Activated CD8-positive, alpha-beta T cell treated with anti-CD3 and anti-CD28 coated beads, Interleukin-2, amount 10 ng/mL, durations not matched to agents 7 days and 5 days (primary cell): ENCODE data around the gene KHDRBS1. TPM values are rescaled to one million over a fixed set of nuclear protein-coding genes. Genes with fewer than 3 reads are reported as not detected.
"Not testable (repeated sequence)": the region's sequence is repeated elsewhere in the genome, so short reads cannot be mapped to it uniquely, and the experiment has no call there.

ENCODE experiments used
- ATAC-seq: fragments of 150-1000 bp; cut with Tn5 transposase; one replicate; pipeline ENCODE4 v1.10.0; 2021; ENCODE audit warnings: moderate library complexity
- CTCF ChIA-PET: fragments of 350-600 bp; sonication (Branson Sonifier 250); formaldehyde crosslinking; loops from one replicate; lab custom pipeline; 2021; ENCODE audit warnings: antibody characterized with exemption; lab: Charles Lee
- POLR2A ChIA-PET: fragments of 350-600 bp; sonication (Branson Sonifier 250); formaldehyde crosslinking; loops from one replicate; lab custom pipeline; 2021; ENCODE audit warnings: antibody characterized with exemption; lab: Charles Lee
- DNase-seq: peaks from one replicate; pipeline ENCODE4 v3.0.0-alpha.2; 2020
- H3K27ac Mint-ChIP-seq: one replicate; pipeline ENCODE4 v1.8.0; 2021; ENCODE audit warnings: mild to moderate bottlenecking, mixed read lengths
- H3K27me3 Mint-ChIP-seq: one replicate; pipeline ENCODE4 v1.8.0; 2021; ENCODE audit warnings: low read depth, mixed read lengths
- H3K36me3 Mint-ChIP-seq: one replicate; pipeline ENCODE4 v1.8.0; 2021; ENCODE audit warnings: low read depth, mixed read lengths
- H3K4me1 Mint-ChIP-seq: one replicate; pipeline ENCODE4 v1.8.0; 2021; ENCODE audit warnings: low read depth, mixed read lengths
- H3K4me3 Mint-ChIP-seq: one replicate; pipeline ENCODE4 v1.8.0; 2021; ENCODE audit warnings: mild to moderate bottlenecking, mixed read lengths
- H3K9me3 Mint-ChIP-seq: one replicate; pipeline ENCODE4 v1.8.0; 2022; ENCODE audit warnings: mixed read lengths; ENCODE audit not compliant: insufficient read depth
- microRNA-seq: library from miRNA; unstranded; fragments of <30 nt; microRNA quantifications from one replicate; pipeline ENCODE4 v1.2.0, GENCODE V29; 2022
- total RNA-seq, 2 experiments: library from RNA; stranded (reverse); gene quantifications; one replicate each; pipeline ENCODE4 v1.2.3, GENCODE V29; 2021

Gene KHDRBS1
- total RNA-seq, 2 experiments from 2014 or later = 194 to 197 TPM

DNA sequence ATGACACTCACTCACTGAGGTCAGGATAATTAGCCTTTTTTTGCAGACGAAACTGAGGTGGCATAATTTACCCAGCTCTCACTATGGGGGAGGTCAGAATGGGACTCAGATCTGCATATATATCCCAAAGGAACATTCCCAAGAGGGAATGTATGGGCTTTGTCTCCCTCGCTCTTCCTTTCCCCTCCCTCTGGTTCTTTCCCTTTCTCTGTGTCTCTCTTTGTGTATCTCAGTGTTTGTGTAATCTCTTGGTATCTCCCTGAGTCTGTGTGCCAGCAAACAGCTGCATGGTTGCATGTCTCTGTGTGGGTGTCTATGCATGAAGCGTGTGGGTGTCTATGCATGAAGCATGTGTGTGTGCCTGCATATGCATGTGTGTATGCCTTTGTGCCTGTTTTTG lies 63.8 kb downstream of the KHDRBS1 start:
- H3K4me3 Mint-ChIP-seq = no peak overlapping the region
- H3K4me1 Mint-ChIP-seq = peaks cover 33% of the 10 kb centered on the region
- no peak for DNase-seq
- ChIA-PET POLR2A (no interaction called here), CTCF (no interaction called here)
- H3K9me3 Mint-ChIP-seq = no peaks in the 10 kb centered on the region
- ATAC-seq = no peak
- H3K36me3 Mint-ChIP-seq = peaks cover 30% of the 10 kb centered on the region
- no peaks in the 10 kb centered on the region for H3K27me3 Mint-ChIP-seq
- H3K27ac Mint-ChIP-seq = no peak overlapping the region

DNA sequence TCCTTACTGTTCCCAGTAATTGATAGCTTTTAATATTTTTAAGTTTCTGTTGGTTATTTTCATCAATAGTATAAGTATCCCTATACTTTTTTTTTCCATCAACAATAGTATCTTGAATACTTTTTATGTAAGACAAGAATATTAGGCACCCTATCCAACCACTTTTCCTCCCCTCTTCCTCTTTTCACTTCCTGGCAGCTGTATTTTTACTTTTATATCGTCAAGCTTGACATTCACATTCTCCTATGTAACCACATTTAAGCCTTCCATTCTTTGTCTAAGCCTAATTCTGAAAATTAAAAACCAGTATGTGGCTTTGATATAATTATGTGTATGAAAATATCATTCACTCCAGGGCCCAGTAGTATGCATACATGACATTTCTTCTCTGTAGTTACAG lies 68.4 kb downstream of the KHDRBS1 start:
- Mint-ChIP-seq H3K36me3 (peaks cover 47% of the 10 kb centered on the region), H3K9me3 (no peaks in the 10 kb centered on the region), H3K4me3 (no peak overlapping the region), H3K4me1 (peaks cover 7% of the 10 kb centered on the region), H3K27ac (no peak overlapping the region), H3K27me3 (no peaks in the 10 kb centered on the region)
- DNase-seq = no peak
- ATAC-seq = no peak
- ChIA-PET CTCF (interaction anchor here (1.0 to 1.2 kb wide), 2 partner anchors 9 to 26 kb away, joined by 6 to 7 read pairs; partner anchors contain the start of genes KPNA6 and TMEM39B), POLR2A (interaction anchor here (0.6 to 1.4 kb wide), 3 partner anchors 9 to 26 kb away, joined by 4 to 5 read pairs (median 4); partner anchors contain the start of genes KPNA6 and TMEM39B)

- DNase-seq, CTCF ChIA-PET, H3K4me3 Mint-ChIP-seq, H3K4me1 Mint-ChIP-seq, POLR2A ChIA-PET, H3K27me3 Mint-ChIP-seq, ATAC-seq, H3K9me3 Mint-ChIP-seq, H3K27ac Mint-ChIP-seq: not testable (repeated sequence)
- H3K36me3 Mint-ChIP-seq = peaks cover 40% of the 10 kb centered on the region
These were observed 72.7 kb downstream of the KHDRBS1 start for GRCh38 chr1:32086381-32086780.

- Mint-ChIP-seq H3K27me3 (no peaks in the 10 kb centered on the region), H3K27ac (no peak overlapping the region), H3K9me3 (no peaks in the 10 kb centered on the region), H3K36me3 (peaks cover 36% of the 10 kb centered on the region), H3K4me3 (no peak overlapping the region), H3K4me1 (no peaks in the 10 kb centered on the region)
- ChIA-PET CTCF (no interaction called here), POLR2A (interaction anchor here (0.6 kb wide), 1 partner anchor 168 kb away, joined by 3 read pairs; no protein-coding TSS in a partner anchor)
- DNase-seq = no peak
- no peak for ATAC-seq
These were observed 77.5 kb downstream of the KHDRBS1 start for GRCh38 chr1:32091176-32091575.

DNA sequence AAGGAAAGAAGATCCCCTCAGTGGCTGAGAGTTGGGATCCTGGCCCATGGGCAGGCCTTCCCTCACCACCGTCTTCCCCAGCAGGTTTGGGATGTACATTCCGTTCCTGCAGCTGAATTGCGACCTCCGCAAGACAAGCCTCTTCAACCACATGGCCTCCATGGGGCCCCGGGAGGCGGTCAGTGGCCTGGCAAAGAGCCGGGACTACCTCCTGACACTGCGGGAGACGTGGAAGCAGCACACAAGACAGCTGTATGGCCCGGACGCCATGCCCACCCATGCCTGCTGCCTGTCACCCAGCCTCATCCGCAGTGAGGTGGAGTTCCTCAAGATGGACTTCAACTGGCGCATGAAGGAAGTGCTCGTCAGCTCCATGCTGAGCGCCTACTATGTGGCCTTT lies 77.9 kb downstream of the KHDRBS1 start:
- POLR2A ChIA-PET = interaction anchor here (0.5 to 0.6 kb wide), 2 partner anchors 114 to 169 kb away, joined by 3 read pairs; no protein-coding TSS in a partner anchor
- Mint-ChIP-seq H3K9me3 (no peaks in the 10 kb centered on the region), H3K36me3 (peaks cover 34% of the 10 kb centered on the region), H3K4me1 (no peaks in the 10 kb centered on the region), H3K27ac (no peak overlapping the region), H3K4me3 (no peak overlapping the region), H3K27me3 (no peaks in the 10 kb centered on the region)
- CTCF ChIA-PET = no interaction called here
- ATAC-seq (no peak), DNase-seq (no peak)

Small RNA genes lying within 50 kb of the gene (microRNA-seq; reads per million reads assigned to microRNA genes)
- gene MIR5585 = not detected

Other genes starting within 250 kb of the KHDRBS1 start
- gene ADGRB2, start 249.5 kb upstream of the KHDRBS1 start, total RNA-seq = under 1 TPM; 0.05 to 0.37 TPM
- gene SPOCD1, start 197.8 kb upstream of the KHDRBS1 start, total RNA-seq = not detected
- gene PTP4A2, start 75.5 kb upstream of the KHDRBS1 start, total RNA-seq = 100 to 1,000 TPM; 409 to 419 TPM
- 10 to 100 TPM; 32.6 to 36.2 TPM for gene TMEM39B, start 59.1 kb downstream of the KHDRBS1 start, total RNA-seq
- gene KPNA6, start 94.2 kb downstream of the KHDRBS1 start, total RNA-seq = 10 to 100 TPM; 65.7 to 67.2 TPM
- gene TXLNA, start 165.8 kb downstream of the KHDRBS1 start, total RNA-seq = 10 to 100 TPM; 79.7 to 79.8 TPM
- 10 to 100 TPM; 71.4 to 72.8 TPM for gene CCDC28B, start 186.7 kb downstream of the KHDRBS1 start, total RNA-seq
- gene IQCC, start 191.8 kb downstream of the KHDRBS1 start, total RNA-seq = 1 to 10 TPM; 6.1 to 6.3 TPM
- not detected for gene DCDC2B, start 195.2 kb downstream of the KHDRBS1 start, total RNA-seq
- gene TMEM234, start 208.5 kb downstream of the KHDRBS1 start, total RNA-seq = 10 to 100 TPM; 10.6 TPM
- 100 to 1,000 TPM; 194 to 196 TPM for gene EIF3I, start 208.5 kb downstream of the KHDRBS1 start, total RNA-seq
- gene FAM167B, start 233.4 kb downstream of the KHDRBS1 start, total RNA-seq = under 1 TPM; 0.78 to 0.90 TPM
- 100 to 1,000 TPM; 464 to 488 TPM for gene LCK, start 237.4 kb downstream of the KHDRBS1 start, total RNA-seq